CD14-positive monocyte (primary cell): ENCODE results near the gene ITGA2. TPM values are rescaled to one million over a fixed set of nuclear protein-coding genes. Genes with fewer than 3 reads are reported as not detected.

Experiments
- DNase-seq, 3 donors: peaks; one replicate each; pipeline ENCODE4 v3.0.0-alpha.2; 2011 to 2022
- H2AFZ ChIP-seq: 2 replicates; pipeline ENCODE4 v1.6.0; 2012; ENCODE audit warnings: mild to moderate bottlenecking, low read depth, low read length, inconsistent platforms; ENCODE audit not compliant: insufficient read depth, poor library complexity, severe bottlenecking
- H3K27ac ChIP-seq, 2 donors: 1 replicate in 1 of 2; 2 replicates in 1 of 2; pipeline ENCODE4 v1.5.1; 2012 to 2013; ENCODE audit warnings: low read length in 2 of 2, control low read depth in 1 of 2, inconsistent platforms in 1 of 2, low read depth in 1 of 2, mild to moderate bottlenecking in 1 of 2
- H3K27me3 ChIP-seq, 2 donors: one replicate each; pipeline versions ENCODE4 v1.6.0 to v1.6.1; 2011 to 2013; ENCODE audit warnings: low read length in 2 of 2; ENCODE audit not compliant: control insufficient read depth in 2 of 2, insufficient read depth in 2 of 2
- H3K36me3 ChIP-seq, 2 donors: replicated peaks in 1 of 2; 1 replicate in 1 of 2; 2 replicates in 1 of 2; pipeline versions ENCODE4 v1.5.1 to v1.6.1; 2012 to 2013; ENCODE audit warnings: low read length in 2 of 2, control low read depth in 1 of 2, inconsistent platforms in 1 of 2, mild to moderate bottlenecking in 1 of 2; ENCODE audit not compliant: insufficient read depth in 2 of 2, control insufficient read depth in 1 of 2
- H3K4me1 ChIP-seq, 2 donors: 1 replicate in 1 of 2; 2 replicates in 1 of 2; pipeline versions ENCODE4 v1.5.1 to v1.6.1; 2012 to 2013; ENCODE audit warnings: low read length in 2 of 2, control low read depth in 1 of 2, inconsistent platforms in 1 of 2, mild to moderate bottlenecking in 1 of 2, moderate library complexity in 1 of 2; ENCODE audit not compliant: insufficient read depth in 2 of 2, control insufficient read depth in 1 of 2
- H3K4me2 ChIP-seq: replicated peaks from 2 replicates; pipeline ENCODE3; 2012; ENCODE audit warnings: low read length, moderate library complexity, mild to moderate bottlenecking; ENCODE audit not compliant: poor library complexity, severe bottlenecking; ENCODE audit errors: extremely low read depth
- H3K4me3 ChIP-seq, 3 experiments: fragments of 200-600 bp in 1 of 3; sonication (generic) in 1 of 3; replicated peaks in 1 of 3; 1 replicate in 2 of 3; 2 replicates in 1 of 3; pipeline ENCODE4 v1.5.1; 2011 to 2013; ENCODE audit warnings: low read length in 3 of 3, mild to moderate bottlenecking in 3 of 3, control low read depth in 2 of 3, low read depth in 2 of 3, inconsistent platforms in 1 of 3, moderate library complexity in 1 of 3
- H3K79me2 ChIP-seq: 2 replicates; pipeline ENCODE4 v1.6.0; 2012; ENCODE audit warnings: mild to moderate bottlenecking, control low read depth, inconsistent platforms, low read length, moderate library complexity; ENCODE audit not compliant: insufficient read depth
- H3K9ac ChIP-seq: 2 replicates; pipeline ENCODE4 v1.6.0; 2017; ENCODE audit warnings: low read length, mild to moderate bottlenecking; ENCODE audit not compliant: insufficient read depth, poor library complexity, severe bottlenecking
- H3K9me3 ChIP-seq, 2 donors: replicated peaks in 1 of 2; 1 replicate in 1 of 2; 2 replicates in 1 of 2; pipeline versions ENCODE4 v1.5.1 to v1.6.1; 2012 to 2013; ENCODE audit warnings: low read length in 2 of 2, control low read depth in 1 of 2; ENCODE audit not compliant: control insufficient read depth in 1 of 2, insufficient read depth in 1 of 2
- H4K20me1 ChIP-seq: 2 replicates; pipeline ENCODE4 v1.6.0; 2012; ENCODE audit warnings: mild to moderate bottlenecking, low read length, control low read depth, moderate library complexity; ENCODE audit not compliant: insufficient read depth
- H3K27ac Mint-ChIP-seq, 7 donors: one replicate each; pipeline ENCODE4 v1.8.0; 2020; ENCODE audit warnings: mild to moderate bottlenecking in 7 of 7, mixed read lengths in 7 of 7, moderate library complexity in 6 of 7, inconsistent platforms in 2 of 7
- H3K27me3 Mint-ChIP-seq, 3 donors: one replicate each; pipeline ENCODE4 v1.8.0; 2021 to 2022; ENCODE audit warnings: low read depth in 3 of 3, mild to moderate bottlenecking in 3 of 3, mixed read lengths in 3 of 3, moderate library complexity in 3 of 3, inconsistent platforms in 1 of 3
- H3K36me3 Mint-ChIP-seq, 2 donors: one replicate each; pipeline ENCODE4 v1.8.0; 2020; ENCODE audit warnings: mixed read lengths in 2 of 2, inconsistent platforms in 1 of 2, mild to moderate bottlenecking in 1 of 2
- H3K4me1 Mint-ChIP-seq: one replicate; pipeline ENCODE4 v1.8.0; 2020; ENCODE audit warnings: mild to moderate bottlenecking, mixed read lengths
- H3K4me3 Mint-ChIP-seq, 2 donors: one replicate each; pipeline ENCODE4 v1.8.0; 2020; ENCODE audit warnings: mild to moderate bottlenecking in 2 of 2, mixed read lengths in 2 of 2, moderate library complexity in 1 of 2
- H3K9me3 Mint-ChIP-seq, 7 donors: one replicate each; pipeline ENCODE4 v1.8.0; 2020 to 2022; ENCODE audit warnings: mixed read lengths in 7 of 7, mild to moderate bottlenecking in 6 of 7, moderate library complexity in 6 of 7, inconsistent platforms in 2 of 7
- WGBS: methylation state at CpG from one replicate; pipeline ENCODE4 v1.1.5; 2013; ENCODE audit warnings: missing lambda C conversion rate; ENCODE audit not compliant: insufficient coverage; 5-methylcytosine and 5-hydroxymethylcytosine counted together
- intact Hi-C, 2 donors: fragments of 100-400 bp; cut with micrococcal nuclease; formaldehyde crosslinking; loops; one replicate each; pipeline versions ENCODE4 v1.15.0 to v1.15.1; 2023
- polyA plus RNA-seq, 3 donors: library from polyadenylated mRNA; depleted of rRNA in 1 of 3; unstranded in 2 of 3; stranded (reverse) in 1 of 3; fragments of 300-500 nt in 2 of 3; fragments of >200 nt in 1 of 3; fragmentation: Illumina TruSeq in 2 of 3; gene quantifications; 1 replicate in 2 of 3; 2 replicates in 1 of 3; pipeline ENCODE4 v1.2.3, GENCODE V29; 2012 to 2021
- TF ChIP-seq, protein P1 (sequence below): fragments of 200-600 bp; IDR thresholded peaks from one replicate; pipeline ENCODE4 v1.8.0; 2022; ENCODE audit warnings: antibody characterized with exemption, mild to moderate bottlenecking

Gene ITGA2
- polyA plus RNA-seq, 3 donors, result not detected

DNA sequence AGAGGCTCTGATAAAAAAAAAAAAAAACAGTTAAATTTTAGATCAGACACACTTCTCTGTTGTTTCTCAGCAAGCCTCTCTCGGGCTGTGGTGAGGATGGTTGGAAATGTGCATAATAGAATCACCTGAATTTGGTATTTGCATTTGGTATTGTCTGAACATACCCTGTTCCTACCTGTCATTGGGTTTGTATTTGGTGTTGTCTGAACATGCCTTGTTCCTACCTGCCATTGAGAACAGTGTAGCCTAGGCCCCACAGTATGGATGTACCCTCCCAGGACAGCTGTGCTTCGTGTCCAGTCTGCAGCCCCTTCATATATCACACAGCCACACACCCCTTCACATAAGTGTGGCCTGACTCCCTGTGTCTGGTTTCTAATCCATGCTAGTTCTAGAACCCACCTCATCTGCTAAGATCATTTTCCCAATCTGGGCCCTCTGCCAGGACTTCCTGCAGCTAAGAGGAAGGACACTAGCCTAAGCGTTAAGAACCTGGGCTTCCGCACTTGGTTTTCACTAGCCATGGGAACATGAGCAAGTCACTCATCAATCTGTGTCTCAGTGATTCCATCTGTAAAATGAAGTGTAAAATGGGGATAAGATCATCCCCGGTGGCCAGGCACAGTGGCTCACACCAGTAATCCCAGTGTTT, 49.2 kb downstream of the ITGA2 start:
- TF ChIP-seq, protein P1, sequence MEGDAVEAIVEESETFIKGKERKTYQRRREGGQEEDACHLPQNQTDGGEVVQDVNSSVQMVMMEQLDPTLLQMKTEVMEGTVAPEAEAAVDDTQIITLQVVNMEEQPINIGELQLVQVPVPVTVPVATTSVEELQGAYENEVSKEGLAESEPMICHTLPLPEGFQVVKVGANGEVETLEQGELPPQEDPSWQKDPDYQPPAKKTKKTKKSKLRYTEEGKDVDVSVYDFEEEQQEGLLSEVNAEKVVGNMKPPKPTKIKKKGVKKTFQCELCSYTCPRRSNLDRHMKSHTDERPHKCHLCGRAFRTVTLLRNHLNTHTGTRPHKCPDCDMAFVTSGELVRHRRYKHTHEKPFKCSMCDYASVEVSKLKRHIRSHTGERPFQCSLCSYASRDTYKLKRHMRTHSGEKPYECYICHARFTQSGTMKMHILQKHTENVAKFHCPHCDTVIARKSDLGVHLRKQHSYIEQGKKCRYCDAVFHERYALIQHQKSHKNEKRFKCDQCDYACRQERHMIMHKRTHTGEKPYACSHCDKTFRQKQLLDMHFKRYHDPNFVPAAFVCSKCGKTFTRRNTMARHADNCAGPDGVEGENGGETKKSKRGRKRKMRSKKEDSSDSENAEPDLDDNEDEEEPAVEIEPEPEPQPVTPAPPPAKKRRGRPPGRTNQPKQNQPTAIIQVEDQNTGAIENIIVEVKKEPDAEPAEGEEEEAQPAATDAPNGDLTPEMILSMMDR, result no peak
- no peaks in the 10 kb centered on the region for H3K27me3 ChIP-seq
- H3K4me3 Mint-ChIP-seq, result no peak overlapping the region
- intact Hi-C loops, result no loop called here
- H3K27me3 Mint-ChIP-seq, result peaks cover 0 to 4% (median 1%) of the 10 kb centered on the region in 3 donors
- no peaks in the 10 kb centered on the region for H3K4me1 Mint-ChIP-seq
- no peaks in the 10 kb centered on the region for H3K36me3 ChIP-seq
- H3K4me3 ChIP-seq, result no peak overlapping the region
- no peaks in the 10 kb centered on the region for H3K4me1 ChIP-seq
- WGBS, result 100% methylated on average over 2 of the region's 5 CpGs
- no peaks in the 10 kb centered on the region for H3K9me3 Mint-ChIP-seq
- H2AFZ ChIP-seq, result no peak overlapping the region
- no peaks in the 10 kb centered on the region for H3K79me2 ChIP-seq
- H3K36me3 Mint-ChIP-seq, result no peaks in the 10 kb centered on the region
- peak overlapping the region in 2 of 7 donors; percentile 47 to 56 for H3K27ac Mint-ChIP-seq
- H3K27ac ChIP-seq, result no peak overlapping the region
- no peaks in the 10 kb centered on the region for H4K20me1 ChIP-seq
- DNase-seq, result no peak
- H3K4me2 ChIP-seq, result no peak overlapping the region
- no peak overlapping the region for H3K9ac ChIP-seq
- H3K9me3 ChIP-seq, result no peaks in the 10 kb centered on the region

GRCh38 chr5:53039855-53040254, 50.7 kb downstream of the ITGA2 start:
- no peak for DNase-seq
- no peaks in the 10 kb centered on the region for H3K79me2 ChIP-seq

More at GRCh38 chr5:53039855-53040254, 50.7 kb downstream of the ITGA2 start:
- H3K27me3 Mint-ChIP-seq, result peaks cover 0 to 2% (median 0%) of the 10 kb centered on the region in 3 donors
- Histone ChIP-seq H3K9me3 (no peaks in the 10 kb centered on the region), H3K27ac (no peak overlapping the region), H4K20me1 (no peaks in the 10 kb centered on the region), H3K4me1 (no peaks in the 10 kb centered on the region), H3K4me3 (no peak overlapping the region), H2AFZ (no peak overlapping the region), H3K36me3 (no peaks in the 10 kb centered on the region), H3K4me2 (no peak overlapping the region), H3K27me3 (no peaks in the 10 kb centered on the region), H3K9ac (no peak overlapping the region)
- WGBS, result 35% methylated on average over 2 of the region's 3 CpGs
- H3K9me3 Mint-ChIP-seq, result no peaks in the 10 kb centered on the region
- H3K27ac Mint-ChIP-seq, result peak overlapping the region in 1 of 7 donors; percentile 40
- intact Hi-C loops, result no loop called here
- H3K4me1 Mint-ChIP-seq, result no peaks in the 10 kb centered on the region
- TF ChIP-seq, protein P1, result no peak
- no peak overlapping the region for H3K4me3 Mint-ChIP-seq
- H3K36me3 Mint-ChIP-seq, result no peaks in the 10 kb centered on the region
